Common myeloid progenitor, CD34-positive (primary cell): ENCODE measurements around the gene OXT. TPM values are rescaled to one million over a fixed set of nuclear protein-coding genes. Genes with fewer than 3 reads are reported as not detected.
"Not testable (repeated sequence)": the region's sequence is repeated elsewhere in the genome, so short reads cannot be mapped to it uniquely, and the experiment has no call there.

Experiments
- CTCF ChIA-PET: fragments of 350-600 bp; sonication (Branson Sonifier 250); formaldehyde crosslinking; loops from one replicate; lab custom pipeline; 2021; ENCODE audit warnings: antibody characterized with exemption; lab: Charles Lee
- POLR2A ChIA-PET: fragments of 350-600 bp; sonication (Branson Sonifier 250); formaldehyde crosslinking; loops from one replicate; lab custom pipeline; 2021; ENCODE audit warnings: antibody characterized with exemption; lab: Charles Lee
- DNase-seq, 3 donors: peaks; one replicate each; pipeline versions ENCODE4 v3.0.0 to v3.0.0-alpha.2; 2013
- H3K27ac ChIP-seq, 2 experiments: 1 replicate in 1 of 2; 2 replicates in 1 of 2; pipeline ENCODE4 v1.7.0; 2013; ENCODE audit warnings: inconsistent platforms in 2 of 2, low read length in 2 of 2, mild to moderate bottlenecking in 2 of 2, low read depth in 1 of 2, moderate library complexity in 1 of 2; ENCODE audit not compliant: severe bottlenecking in 2 of 2, insufficient read depth in 1 of 2, poor library complexity in 1 of 2
- H3K27me3 ChIP-seq, 5 experiments: replicated peaks in 2 of 5; 1 replicate in 3 of 5; 2 replicates in 2 of 5; pipeline versions ENCODE4 v1.6.1 to v1.7.0; 2013; ENCODE audit warnings: low read length in 4 of 5, mild to moderate bottlenecking in 2 of 5, moderate library complexity in 2 of 5, inconsistent platforms in 1 of 5; ENCODE audit not compliant: insufficient read depth in 5 of 5, control insufficient read depth in 4 of 5
- H3K36me3 ChIP-seq, 4 experiments: 1 replicate in 2 of 4; 2 replicates in 2 of 4; pipeline versions ENCODE4 v1.6.1 to v1.7.0; 2013; ENCODE audit warnings: low read length in 3 of 4, control low read depth in 1 of 4, mild to moderate bottlenecking in 1 of 4; ENCODE audit not compliant: control insufficient read depth in 4 of 4, insufficient read depth in 4 of 4
- H3K4me1 ChIP-seq, 4 experiments: 1 replicate in 3 of 4; 2 replicates in 1 of 4; pipeline versions ENCODE4 v1.6.1 to v1.7.1; 2013; ENCODE audit warnings: low read length in 3 of 4, mild to moderate bottlenecking in 3 of 4, control low read depth in 1 of 4, inconsistent platforms in 1 of 4, moderate library complexity in 1 of 4; ENCODE audit not compliant: control insufficient read depth in 4 of 4, insufficient read depth in 4 of 4; ENCODE audit errors: control extremely low read depth in 1 of 4
- H3K4me3 ChIP-seq, 7 experiments: 1 replicate in 4 of 7; 2 replicates in 3 of 7; pipeline versions ENCODE4 v1.5.1 to v1.7.0; 2013; ENCODE audit warnings: mild to moderate bottlenecking in 7 of 7, low read length in 6 of 7, moderate library complexity in 6 of 7, inconsistent platforms in 2 of 7, low read depth in 2 of 7, control low read depth in 1 of 7; ENCODE audit not compliant: insufficient read depth in 4 of 7, control insufficient read depth in 1 of 7; ENCODE audit errors: extremely low read depth in 1 of 7
- H3K9me3 ChIP-seq, 5 experiments: 1 replicate in 4 of 5; 2 replicates in 1 of 5; pipeline versions ENCODE4 v1.6.1 to v1.7.1; 2013; ENCODE audit warnings: low read length in 4 of 5, mild to moderate bottlenecking in 2 of 5, inconsistent platforms in 1 of 5, low read depth in 1 of 5, moderate library complexity in 1 of 5; ENCODE audit not compliant: control insufficient read depth in 4 of 5, insufficient read depth in 2 of 5; ENCODE audit errors: control extremely low read depth in 1 of 5
- WGBS: methylation state at CpG from one replicate; pipeline ENCODE4 v1.1.5; 2013; ENCODE audit not compliant: insufficient coverage; 5-methylcytosine and 5-hydroxymethylcytosine counted together
- polyA plus RNA-seq: library from polyadenylated mRNA; unstranded; fragments of 120-200 nt; gene quantifications from one replicate; pipeline ENCODE4 v1.2.1, GENCODE V29; 2013

Gene OXT
- 1.6 TPM for polyA plus RNA-seq

- Histone ChIP-seq H3K27ac (peak within 1 kb of the TSS in 1 of 2 experiments; percentile 43), H3K27me3 (no peaks in the 10 kb centered on the region), H3K36me3 (peaks cover 4 to 15% (median 6%) of the 10 kb centered on the region in 4 experiments), H3K9me3 (no peaks in the 10 kb centered on the region), H3K4me1 (peaks cover 0 to 51% (median 39%) of the 10 kb centered on the region in 4 experiments), H3K4me3 (peak within 1 kb of the TSS; percentile 19 to 86 (median 64))
- POLR2A ChIA-PET, result interaction anchor here (1.0 to 2.5 kb wide), 2 partner anchors 21 to 91 kb away, joined by 3 to 13 read pairs; no protein-coding TSS in a partner anchor
- WGBS, result 2% methylated on average over 69 of the region's 95 CpGs
- peak; percentile 70 to 90 (median 85) for DNase-seq
- CTCF ChIA-PET, result interaction anchor here (0.7 to 9.7 kb wide), 5 partner anchors 14 to 43 kb away, joined by 3 to 64 read pairs (median 4); no protein-coding TSS in a partner anchor
These were observed at the start of gene OXT for GRCh38 chr20:3071610-3072529. Gene OXT (plus strand): TSS chr20:3071620. CDS start chr20:3071656, 36 bp downstream.

DNA sequence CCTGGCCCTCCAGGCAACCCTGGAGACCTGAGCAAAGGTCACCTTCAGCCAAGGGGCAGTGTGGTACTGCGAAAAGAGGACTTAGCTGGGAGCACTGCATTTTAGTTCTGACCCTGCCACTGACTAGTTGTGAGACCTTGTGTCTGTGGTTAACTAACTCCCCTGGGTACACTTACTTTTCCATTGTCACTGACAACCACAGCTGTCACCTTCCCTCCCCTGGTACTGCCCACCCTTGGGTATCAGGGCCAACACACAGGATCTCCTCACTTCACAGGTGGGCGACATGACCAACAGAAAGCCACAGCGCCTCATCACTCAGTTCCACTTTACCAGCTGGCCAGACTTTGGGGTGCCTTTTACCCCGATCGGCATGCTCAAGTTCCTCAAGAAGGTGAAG, 49.6 kb upstream of the OXT start:
- Histone ChIP-seq H3K9me3 (no peaks in the 10 kb centered on the region), H3K36me3 (peaks cover 24 to 62% (median 46%) of the 10 kb centered on the region in 4 experiments), H3K27ac (no peak overlapping the region), H3K27me3 (no peaks in the 10 kb centered on the region), H3K4me1 (no peaks in the 10 kb centered on the region), H3K4me3 (no peak overlapping the region)
- ChIA-PET POLR2A (no interaction called here), CTCF (no interaction called here)
- WGBS, result 100% methylated on average over 5 of the region's 5 CpGs
- no peak for DNase-seq

DNA sequence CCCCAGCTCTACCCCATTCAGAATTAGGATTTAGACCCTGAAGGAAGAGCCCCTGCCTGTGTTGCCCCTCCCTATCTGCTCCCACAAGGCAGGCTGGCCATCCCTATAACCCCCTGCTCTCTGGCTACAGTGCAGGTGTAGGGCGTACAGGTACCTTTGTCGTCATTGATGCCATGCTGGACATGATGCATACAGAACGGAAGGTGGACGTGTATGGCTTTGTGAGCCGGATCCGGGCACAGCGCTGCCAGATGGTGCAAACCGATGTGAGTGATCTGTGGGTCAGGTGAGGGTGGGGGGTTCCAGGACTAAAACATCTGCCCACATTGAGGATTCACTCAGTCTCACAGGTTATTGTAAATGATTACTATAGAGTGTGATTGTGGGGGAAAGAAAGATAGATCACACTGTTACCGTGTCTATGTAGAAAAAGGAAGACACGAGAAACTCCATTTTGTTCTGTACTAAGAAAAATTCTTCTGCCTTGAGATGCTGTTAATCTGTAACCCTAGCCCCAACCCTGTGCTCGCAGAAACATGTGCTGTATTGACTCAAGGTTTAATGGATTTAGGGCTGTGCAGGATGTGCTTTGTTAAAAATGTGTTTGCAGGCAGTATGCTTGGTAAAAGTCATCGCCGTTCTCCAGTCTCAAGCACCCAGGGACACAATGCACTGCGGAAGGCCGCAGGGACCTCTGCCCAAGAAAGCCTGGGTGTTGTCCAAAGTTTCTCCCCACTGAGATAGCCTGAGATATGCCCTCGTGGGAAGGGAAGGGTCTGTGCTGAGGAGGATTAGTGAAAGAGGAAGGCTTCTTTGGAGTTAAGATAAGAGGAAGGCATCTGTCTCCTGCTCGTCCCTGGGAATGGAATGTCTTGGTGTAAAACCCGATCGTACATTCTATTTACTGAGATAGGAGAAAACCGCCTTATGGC, 48.6 kb upstream of the OXT start:
- H3K36me3 ChIP-seq, result peaks cover 21 to 65% (median 50%) of the 10 kb centered on the region in 4 experiments
- H3K4me1 ChIP-seq, DNase-seq, H3K4me3 ChIP-seq, H3K9me3 ChIP-seq, H3K27ac ChIP-seq, POLR2A ChIA-PET, CTCF ChIA-PET, H3K27me3 ChIP-seq: not testable (repeated sequence)
- 90% methylated on average over 2 of the region's 20 CpGs for WGBS

GRCh38 chr20:3027987-3028386, 43.4 kb upstream of the OXT start:
- no peak overlapping the region for H3K4me3 ChIP-seq
- no peaks in the 10 kb centered on the region for H3K9me3 ChIP-seq
- WGBS, result no CpG with 5 or more reads among the region's 2 CpGs
- no peak for DNase-seq
- H3K4me1 ChIP-seq, result no peaks in the 10 kb centered on the region
- peaks cover 11 to 73% (median 61%) of the 10 kb centered on the region in 4 experiments for H3K36me3 ChIP-seq
- H3K27ac ChIP-seq, result no peak overlapping the region
- POLR2A ChIA-PET, result no interaction called here
- H3K27me3 ChIP-seq, result no peaks in the 10 kb centered on the region
- CTCF ChIA-PET, result interaction anchor here (0.6 kb wide), 1 partner anchor 151 kb away, joined by 3 read pairs; no protein-coding TSS in a partner anchor

DNA sequence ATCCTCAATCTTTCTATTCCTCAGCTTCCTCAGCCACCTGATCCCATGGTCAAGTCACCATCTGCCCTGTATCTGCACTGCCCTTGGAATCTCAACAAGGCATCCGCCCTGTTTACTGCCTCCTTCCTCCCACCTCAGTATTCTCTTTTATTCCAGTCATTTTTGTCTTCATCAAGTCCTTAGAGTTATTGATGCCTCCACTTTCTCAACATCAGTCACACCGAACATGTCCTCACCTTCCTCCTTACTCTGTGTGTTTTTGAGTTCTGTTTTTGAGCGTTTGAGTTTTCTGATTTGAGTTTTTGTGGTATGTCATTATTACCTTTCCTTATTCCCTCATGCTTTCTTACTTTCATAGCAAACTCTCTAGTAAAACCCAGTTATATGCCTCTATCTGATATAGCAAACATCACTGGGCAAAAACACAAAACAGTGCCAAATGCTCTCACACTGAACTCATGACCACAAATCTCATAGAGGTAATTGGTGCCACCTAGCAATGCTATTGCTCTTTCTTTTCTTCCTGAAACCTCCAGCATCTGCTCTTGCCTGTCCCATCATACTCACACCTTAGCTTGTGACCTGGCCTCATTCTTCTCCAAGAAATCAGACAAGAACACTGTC, 39.8 kb upstream of the OXT start:
- Histone ChIP-seq H3K9me3 (no peaks in the 10 kb centered on the region), H3K4me1 (no peaks in the 10 kb centered on the region), H3K4me3 (no peak overlapping the region), H3K27me3 (no peaks in the 10 kb centered on the region), H3K27ac (no peak overlapping the region), H3K36me3 (peaks cover 15 to 79% (median 55%) of the 10 kb centered on the region in 4 experiments)
- CTCF ChIA-PET, result interaction anchor here (1.8 to 2.3 kb wide), 2 partner anchors 11 to 16 kb away, joined by 4 to 9 read pairs; partner anchors contain the start of gene GNRH2
- DNase-seq, result no peak
- POLR2A ChIA-PET, result no interaction called here
- 100% methylated on average over 1 of the region's 3 CpGs for WGBS

- no peak for DNase-seq
- no peak overlapping the region for H3K27ac ChIP-seq
- no peaks in the 10 kb centered on the region for H3K4me1 ChIP-seq
- no peaks in the 10 kb centered on the region for H3K27me3 ChIP-seq
- 100% methylated on average over 4 of the region's 8 CpGs for WGBS
- ChIA-PET CTCF (no interaction called here), POLR2A (interaction anchor here (0.8 kb wide), 1 partner anchor 15 kb away, joined by 3 read pairs; no protein-coding TSS in a partner anchor)
- H3K36me3 ChIP-seq, result peaks cover 20 to 79% (median 55%) of the 10 kb centered on the region in 4 experiments
- H3K4me3 ChIP-seq, result no peak overlapping the region
- H3K9me3 ChIP-seq, result no peaks in the 10 kb centered on the region
These were observed 38.8 kb upstream of the OXT start for GRCh38 chr20:3032624-3033023.
